ENCODE measurements around the gene CUX1. TPM values are rescaled to one million over a fixed set of nuclear protein-coding genes. Genes with fewer than 3 reads are reported as not detected.

CUX1 gene
- total RNA-seq, 1 donor from 2014 or later, result 66.4 TPM

GRCh38 chr7:102055181-102055976, 238.0 kb downstream of the CUX1 start:
- H3K27me3 ChIP-seq, result no peaks in the 10 kb centered on the region
- TF ChIP-seq CTCF (IDR thresholded peaks at IDR 0.05) (no peak), EZH2 (IDR thresholded peaks at IDR 0.05) (no peak), EZH2phosphoT487 (IDR thresholded peaks at IDR 0.05) (no peak)
- Mint-ChIP-seq H3K36me3 (peaks cover 25% of the 10 kb centered on the region), H3K9me3 (peaks cover 34% of the 10 kb centered on the region), H3K4me1 (no peaks in the 10 kb centered on the region), H3K27ac (no peak overlapping the region), H3K27me3 (ENCODE audit: insufficient read depth, low read depth) (no peaks in the 10 kb centered on the region), H3K4me3 (no peak overlapping the region)
- peaks cover 3% of the 10 kb centered on the region for H3K4me1 ChIP-seq
- H3F3A ChIP-seq (ENCODE audit: low read depth), result no peaks in the 10 kb centered on the region
- no peak overlapping the region for H3K4me2 ChIP-seq
- no peak overlapping the region for H3K27ac ChIP-seq
- H3K9ac ChIP-seq, result no peak overlapping the region
- H2AFZ ChIP-seq (replicated peaks), result no peak overlapping the region
- H3K4me3 ChIP-seq, result no peak overlapping the region
- no peak for DNase-seq (ENCODE audit: low spot score)
- peaks cover 5% of the 10 kb centered on the region for H4K20me1 ChIP-seq (ENCODE audit: low read depth)
- peaks cover 6% of the 10 kb centered on the region for H3K9me3 ChIP-seq (ENCODE audit: low read depth)
- H3K36me3 ChIP-seq, result no peaks in the 10 kb centered on the region
- peaks cover 20% of the 10 kb centered on the region for H3K79me2 ChIP-seq (ENCODE audit: low read depth)

DNA sequence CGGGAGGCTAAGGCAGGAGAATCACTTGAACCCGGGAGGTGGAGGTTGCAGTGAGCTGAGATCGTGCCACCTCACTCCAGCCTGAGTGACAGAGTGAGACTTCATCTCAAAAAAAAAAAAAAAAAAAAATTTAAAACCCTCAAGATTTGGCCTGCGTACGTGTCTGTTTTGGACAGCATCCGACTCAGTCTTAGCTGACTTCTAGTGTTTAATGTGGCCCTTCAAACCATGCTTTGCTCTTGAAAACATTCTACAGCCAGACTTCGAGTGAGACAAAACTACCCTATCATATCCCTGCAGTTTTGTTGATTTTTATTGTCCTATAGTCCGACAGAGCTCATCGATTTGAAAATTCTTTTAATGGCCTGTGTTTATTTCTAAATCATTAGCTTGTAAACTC, 242.1 kb downstream of the CUX1 start:
- Mint-ChIP-seq H3K9me3 (peaks cover 17% of the 10 kb centered on the region), H3K27me3 (ENCODE audit: insufficient read depth, low read depth) (no peaks in the 10 kb centered on the region), H3K27ac (no peak overlapping the region)

GRCh38 chr7:102061354-102061945, 244.0 kb downstream of the CUX1 start:
- H3K4me3 Mint-ChIP-seq, result no peak overlapping the region
- Histone ChIP-seq H3K9ac (no peak overlapping the region), H3K79me2 (ENCODE audit: low read depth) (peaks cover 33% of the 10 kb centered on the region), H3F3A (ENCODE audit: low read depth) (no peaks in the 10 kb centered on the region), H3K9me3 (ENCODE audit: low read depth) (no peaks in the 10 kb centered on the region), H3K4me3 (no peak overlapping the region), H3K4me1 (peaks cover 4% of the 10 kb centered on the region), H2AFZ (replicated peaks) (no peak overlapping the region), H3K4me2 (no peak overlapping the region), H4K20me1 (ENCODE audit: low read depth) (peaks cover 26% of the 10 kb centered on the region), H3K27ac (no peak overlapping the region), H3K27me3 (no peaks in the 10 kb centered on the region), H3K36me3 (no peaks in the 10 kb centered on the region)
- H3K27ac Mint-ChIP-seq, result no peak overlapping the region
- peaks cover 2% of the 10 kb centered on the region for H3K27me3 Mint-ChIP-seq (ENCODE audit: insufficient read depth, low read depth)
- H3K36me3 Mint-ChIP-seq, result peaks cover 5% of the 10 kb centered on the region
- no peak for DNase-seq (ENCODE audit: low spot score)
- H3K4me1 Mint-ChIP-seq, result peaks cover 26% of the 10 kb centered on the region
- H3K9me3 Mint-ChIP-seq, result peaks cover 2% of the 10 kb centered on the region
- TF ChIP-seq CTCF (IDR thresholded peaks at IDR 0.05) (no peak), EZH2phosphoT487 (IDR thresholded peaks at IDR 0.05) (no peak), EZH2 (IDR thresholded peaks at IDR 0.05) (no peak)

More for the DNA sequence above, 242.1 kb downstream of the CUX1 start:
- Histone ChIP-seq H3K4me3 (no peak overlapping the region), H3K27ac (no peak overlapping the region), H3K4me2 (no peak overlapping the region), H4K20me1 (ENCODE audit: low read depth) (peaks cover 18% of the 10 kb centered on the region), H3K36me3 (no peaks in the 10 kb centered on the region), H3F3A (ENCODE audit: low read depth) (no peaks in the 10 kb centered on the region), H3K79me2 (ENCODE audit: low read depth) (peaks cover 25% of the 10 kb centered on the region), H3K9ac (no peak overlapping the region), H3K4me1 (peaks cover 4% of the 10 kb centered on the region), H3K27me3 (no peaks in the 10 kb centered on the region), H2AFZ (replicated peaks) (no peak overlapping the region), H3K9me3 (ENCODE audit: low read depth) (no peaks in the 10 kb centered on the region)
- no peak for TF ChIP-seq EZH2phosphoT487 (IDR thresholded peaks at IDR 0.05)
- TF ChIP-seq EZH2 (IDR thresholded peaks at IDR 0.05), result no peak
- no peak for DNase-seq (ENCODE audit: low spot score)
- peaks cover 20% of the 10 kb centered on the region for H3K4me1 Mint-ChIP-seq
- H3K36me3 Mint-ChIP-seq, result peaks cover 15% of the 10 kb centered on the region
- no peak overlapping the region for H3K4me3 Mint-ChIP-seq

- H3K27me3 ChIP-seq, result no peaks in the 10 kb centered on the region
- DNase-seq (ENCODE audit: low spot score), result no peak
- H3F3A ChIP-seq (ENCODE audit: low read depth), result no peaks in the 10 kb centered on the region
- H3K27ac Mint-ChIP-seq, result no peak overlapping the region
- peaks cover 2% of the 10 kb centered on the region for H3K9me3 Mint-ChIP-seq
- H4K20me1 ChIP-seq (ENCODE audit: low read depth), result peaks cover 26% of the 10 kb centered on the region
- no peak overlapping the region for H3K9ac ChIP-seq
- H3K36me3 Mint-ChIP-seq, result peaks cover 5% of the 10 kb centered on the region
- no peak overlapping the region for H3K27ac ChIP-seq
- TF ChIP-seq CTCF (IDR thresholded peaks at IDR 0.05) (no peak), EZH2 (IDR thresholded peaks at IDR 0.05) (no peak), EZH2phosphoT487 (IDR thresholded peaks at IDR 0.05) (no peak)
- H3K79me2 ChIP-seq (ENCODE audit: low read depth), result peaks cover 33% of the 10 kb centered on the region
- no peak overlapping the region for H3K4me3 Mint-ChIP-seq
- peaks cover 26% of the 10 kb centered on the region for H3K4me1 Mint-ChIP-seq
- peaks cover 4% of the 10 kb centered on the region for H3K4me1 ChIP-seq
- H3K4me3 ChIP-seq, result no peak overlapping the region
- H3K4me2 ChIP-seq, result no peak overlapping the region
- H3K36me3 ChIP-seq, result no peaks in the 10 kb centered on the region
- H3K9me3 ChIP-seq (ENCODE audit: low read depth), result no peaks in the 10 kb centered on the region
- H2AFZ ChIP-seq (replicated peaks), result no peak overlapping the region
- peaks cover 2% of the 10 kb centered on the region for H3K27me3 Mint-ChIP-seq (ENCODE audit: insufficient read depth, low read depth)
Measured at GRCh38 chr7:102061981-102062390, 244.6 kb downstream of the CUX1 start.

Measured in neural progenitor cell (in vitro differentiated cells).